SU-DHL-6 (cell line): ENCODE data around the gene SCD5.

Experiments
- H2AFZ ChIP-seq: fragments of 200-600 bp; sonication (generic); 2 replicates; pipeline ENCODE4 v1.6.1; 2014; ENCODE audit warnings: low read depth, mild to moderate bottlenecking, moderate library complexity, mixed read lengths, antibody characterized with exemption, low read length; ENCODE audit not compliant: severe bottlenecking
- H3F3A ChIP-seq: fragments of 200-600 bp; shearing (Covaris generic); 2 replicates; pipeline ENCODE4 v1.6.0; 2016; ENCODE audit warnings: antibody characterized with exemption, mild to moderate bottlenecking; ENCODE audit not compliant: insufficient read depth
- H3K27ac ChIP-seq: fragments of 200-600 bp; sonication (generic); 2 replicates; pipeline ENCODE4 v1.5.1; 2016; ENCODE audit warnings: low read depth, mild to moderate bottlenecking, low read length, moderate library complexity, mixed read lengths
- H3K27me3 ChIP-seq: fragments of 200-600 bp; sonication (generic), shearing (Covaris generic); 2 replicates; pipeline ENCODE4 v1.6.0; 2014; ENCODE audit warnings: mild to moderate bottlenecking, low read length
- H3K36me3 ChIP-seq: fragments of 200-600 bp; sonication (generic); 2 replicates; pipeline ENCODE4 v1.6.1; 2014; ENCODE audit warnings: mild to moderate bottlenecking, low read length, mixed read lengths
- H3K4me2 ChIP-seq: fragments of 300-600, 200-600 bp; shearing (Covaris generic), sonication (generic); 2 replicates; pipeline ENCODE4 v1.6.0; 2014; ENCODE audit warnings: low read length, low read depth, mild to moderate bottlenecking; ENCODE audit not compliant: poor library complexity, severe bottlenecking
- H3K4me3 ChIP-seq: fragments of 200-600 bp; sonication (generic); 2 replicates; pipeline ENCODE4 v1.5.1; 2014; ENCODE audit warnings: antibody characterized with exemption, low read length, mild to moderate bottlenecking, mixed read lengths; ENCODE audit not compliant: insufficient read depth, poor library complexity, severe bottlenecking
- H3K79me2 ChIP-seq: fragments of 200-600 bp; sonication (generic); 2 replicates; pipeline ENCODE4 v1.6.1; 2014; ENCODE audit warnings: mild to moderate bottlenecking, low read length, moderate library complexity; ENCODE audit not compliant: insufficient read depth
- H3K9ac ChIP-seq: fragments of 200-600 bp; sonication (generic); 2 replicates; pipeline ENCODE4 v1.7.0; 2014; ENCODE audit warnings: mild to moderate bottlenecking, low read length
- H3K9me2 ChIP-seq: fragments of 200-600 bp; sonication (generic); replicated peaks from 2 replicates; pipeline ENCODE4 v1.6.1; 2014; ENCODE audit warnings: low read length; ENCODE audit not compliant: insufficient read depth
- H3K9me3 ChIP-seq: fragments of 200-600 bp; sonication (generic); 2 replicates; pipeline ENCODE4 v1.6.1; 2014; ENCODE audit warnings: low read length, mixed read lengths; ENCODE audit not compliant: insufficient read depth
- H4K20me1 ChIP-seq: fragments of 200-600 bp; sonication (generic); 2 replicates; pipeline ENCODE4 v1.6.1; 2014; ENCODE audit warnings: low read depth, mild to moderate bottlenecking, antibody characterized with exemption, low read length, moderate library complexity, mixed read lengths
- CTCF ChIP-seq: fragments of 200-600 bp; sonication (generic); IDR thresholded peaks from one replicate; pipeline ENCODE4 v1.5.1; 2017; ENCODE audit warnings: antibody characterized with exemption, mild to moderate bottlenecking, low read length, moderate library complexity; ENCODE audit not compliant: insufficient read depth, poor library complexity, severe bottlenecking
- EZH2phosphoT487 ChIP-seq: fragments of 200-600 bp; sonication (generic), shearing (Covaris generic); conservative IDR thresholded peaks from 2 replicates; pipeline ENCODE4 v1.6.1; 2018; ENCODE audit warnings: mild to moderate bottlenecking, antibody characterized with exemption, low read length, moderate library complexity, mixed read lengths

The SCD5 gene

DNA sequence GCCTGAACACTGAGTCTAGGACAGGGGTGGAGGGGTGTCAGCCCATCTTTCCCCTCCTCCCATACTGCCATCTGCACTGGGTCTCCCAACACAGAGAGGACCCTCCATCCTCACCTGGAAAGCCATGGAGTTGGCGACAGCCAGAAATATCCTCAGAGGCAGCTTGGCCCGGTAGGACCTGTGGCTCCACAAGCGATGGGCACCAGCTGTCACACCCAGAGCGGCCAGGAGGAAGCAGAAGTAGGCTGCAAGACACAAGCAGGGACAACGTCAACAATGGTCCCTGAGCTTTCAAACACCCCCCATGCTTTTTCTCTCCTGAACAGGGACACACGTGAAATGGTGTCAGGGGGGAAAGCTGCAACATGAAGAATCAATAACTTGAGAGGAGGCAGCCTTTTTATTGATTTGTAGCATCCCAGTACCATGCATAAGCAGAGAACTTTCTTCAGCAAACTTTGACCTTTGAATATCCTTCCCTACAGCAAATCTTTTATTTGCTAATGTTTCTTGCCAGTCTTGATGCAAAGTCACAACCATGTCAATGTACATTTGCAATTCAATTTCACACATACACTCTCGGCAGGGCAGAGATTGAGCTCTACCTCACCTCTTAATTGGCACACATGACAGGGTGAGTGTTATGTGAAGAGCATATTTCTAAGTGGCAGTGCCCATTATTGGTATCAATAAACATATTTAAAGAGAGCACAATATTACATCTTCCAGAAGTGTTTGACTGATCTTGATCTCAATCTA is 93.2 kb downstream of the SCD5 start:
- no peaks in the 10 kb centered on the region for H3F3A ChIP-seq
- no peak overlapping the region for H3K4me3 ChIP-seq
- TF ChIP-seq EZH2phosphoT487 (no peak), CTCF (no peak)

DNA sequence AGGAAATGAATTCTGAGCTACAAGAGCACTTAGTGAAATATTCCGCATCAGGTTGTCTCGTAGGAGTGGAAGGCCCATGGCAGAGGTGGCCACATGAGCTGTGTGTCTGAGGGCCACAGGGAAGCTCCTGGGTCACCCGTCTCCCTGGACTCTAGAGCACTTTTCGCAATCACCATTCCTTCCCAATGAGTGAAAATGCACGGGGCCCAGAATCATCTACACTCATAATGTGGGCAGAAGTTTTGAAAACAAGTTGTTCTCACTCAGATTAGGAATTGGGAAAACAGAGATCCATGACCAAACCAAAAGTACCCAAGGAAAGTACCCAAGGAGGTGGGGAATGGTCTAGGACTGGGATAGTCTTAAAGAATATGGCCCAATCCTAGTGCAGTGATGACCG is 94.4 kb downstream of the SCD5 start:
- Histone ChIP-seq H3K4me3 (no peak overlapping the region), H3K27ac (no peak overlapping the region), H3F3A (no peaks in the 10 kb centered on the region), H3K27me3 (no peaks in the 10 kb centered on the region), H3K79me2 (no peaks in the 10 kb centered on the region), H2AFZ (no peak overlapping the region), H3K9me2 (no peaks in the 10 kb centered on the region), H3K4me2 (no peak overlapping the region), H3K9me3 (no peaks in the 10 kb centered on the region), H3K9ac (no peak overlapping the region), H3K36me3 (no peaks in the 10 kb centered on the region), H4K20me1 (no peaks in the 10 kb centered on the region)
- TF ChIP-seq EZH2phosphoT487, result no peak

More for the DNA sequence above, 93.2 kb downstream of the SCD5 start:
- no peak overlapping the region for H3K4me2 ChIP-seq
- no peak overlapping the region for H2AFZ ChIP-seq
- H4K20me1 ChIP-seq, result no peaks in the 10 kb centered on the region
- no peaks in the 10 kb centered on the region for H3K9me3 ChIP-seq
- no peaks in the 10 kb centered on the region for H3K27me3 ChIP-seq
- H3K9ac ChIP-seq, result no peak overlapping the region
- no peaks in the 10 kb centered on the region for H3K79me2 ChIP-seq
- no peak overlapping the region for H3K27ac ChIP-seq
- H3K9me2 ChIP-seq, result no peaks in the 10 kb centered on the region
- no peaks in the 10 kb centered on the region for H3K36me3 ChIP-seq

DNA sequence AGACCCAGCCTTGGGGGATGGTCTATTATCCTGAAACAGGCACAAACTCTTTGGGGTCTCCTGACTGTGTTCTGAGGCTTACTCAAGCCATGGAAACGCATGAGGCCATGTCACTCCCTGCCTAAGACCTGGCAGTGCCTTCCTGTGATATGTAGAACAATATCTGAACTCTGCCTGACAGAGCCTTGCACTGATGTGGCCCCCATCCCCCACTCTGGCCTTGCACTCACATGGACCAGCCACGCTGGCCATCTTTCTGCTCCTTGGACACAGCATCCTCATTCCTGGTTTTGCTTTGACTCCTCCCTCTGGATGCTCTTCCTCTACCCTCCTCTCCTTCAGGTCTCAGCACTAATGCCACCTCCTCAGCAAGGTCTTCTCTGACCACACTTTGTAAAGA is 100.2 kb downstream of the SCD5 start:
- H3K9ac ChIP-seq, result no peak overlapping the region
- H3K79me2 ChIP-seq, result no peaks in the 10 kb centered on the region
- no peaks in the 10 kb centered on the region for H3K9me2 ChIP-seq
- no peak for TF ChIP-seq CTCF
- no peak overlapping the region for H3K4me2 ChIP-seq
- H3F3A ChIP-seq, result no peaks in the 10 kb centered on the region
- no peaks in the 10 kb centered on the region for H4K20me1 ChIP-seq
- H2AFZ ChIP-seq, result no peak overlapping the region
- H3K36me3 ChIP-seq, result no peaks in the 10 kb centered on the region
- no peaks in the 10 kb centered on the region for H3K27me3 ChIP-seq
- no peaks in the 10 kb centered on the region for H3K9me3 ChIP-seq
- H3K4me3 ChIP-seq, result no peak overlapping the region
- no peak overlapping the region for H3K27ac ChIP-seq

DNA sequence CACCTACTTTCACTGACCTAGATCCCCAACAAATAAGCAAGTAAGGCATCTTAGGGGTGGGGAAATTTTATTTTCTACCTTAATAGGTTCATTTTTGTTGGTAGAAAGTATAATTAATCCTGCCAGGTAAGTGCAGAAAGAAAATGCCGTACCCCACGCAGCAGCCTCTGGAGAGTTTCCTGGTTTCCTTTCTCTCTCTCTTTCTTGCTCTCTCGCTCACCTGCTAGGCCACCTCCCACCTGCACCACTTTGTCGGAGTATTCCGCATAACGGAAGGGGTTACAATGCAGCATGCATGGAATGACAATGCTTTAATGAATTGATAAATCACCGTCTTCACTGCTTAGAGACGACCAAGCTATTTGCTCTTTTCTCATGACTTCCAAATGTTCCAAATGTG is 101.0 kb downstream of the SCD5 start:
- Histone ChIP-seq H3K4me3 (no peak overlapping the region), H2AFZ (no peak overlapping the region), H3K9ac (no peak overlapping the region), H3K79me2 (no peaks in the 10 kb centered on the region), H3K4me2 (no peak overlapping the region), H4K20me1 (no peaks in the 10 kb centered on the region), H3F3A (no peaks in the 10 kb centered on the region), H3K27me3 (no peaks in the 10 kb centered on the region), H3K36me3 (no peaks in the 10 kb centered on the region), H3K27ac (no peak overlapping the region), H3K9me3 (no peaks in the 10 kb centered on the region), H3K9me2 (no peaks in the 10 kb centered on the region)
- TF ChIP-seq CTCF, result no peak
- TF ChIP-seq EZH2phosphoT487, result no peak
